Measurements from ENCODE around the gene MAGI2.

MAGI2 gene

DNA sequence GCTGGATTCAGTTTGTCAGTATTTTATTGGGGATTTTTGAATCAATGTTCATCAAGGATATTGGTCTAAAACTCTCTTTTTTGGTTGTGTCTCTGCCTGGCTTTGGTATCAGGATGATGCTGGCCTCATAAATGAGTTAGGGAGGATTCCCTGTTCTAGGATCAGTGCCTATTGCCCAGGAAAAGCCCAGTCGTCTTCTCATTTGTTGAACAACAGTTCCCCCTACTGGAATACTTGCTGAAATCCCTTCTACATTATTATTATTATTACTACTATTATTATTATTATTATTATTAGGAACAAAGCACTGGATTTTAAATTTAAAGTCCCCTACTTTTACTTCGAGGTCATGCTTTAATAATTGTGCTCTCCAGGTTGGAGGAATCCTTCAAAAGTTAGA is 528.9 kb downstream of the MAGI2 start:
- peak; percentile 9 for DNase-seq (ENCODE audit: low read depth in 2 of 2)

DNA sequence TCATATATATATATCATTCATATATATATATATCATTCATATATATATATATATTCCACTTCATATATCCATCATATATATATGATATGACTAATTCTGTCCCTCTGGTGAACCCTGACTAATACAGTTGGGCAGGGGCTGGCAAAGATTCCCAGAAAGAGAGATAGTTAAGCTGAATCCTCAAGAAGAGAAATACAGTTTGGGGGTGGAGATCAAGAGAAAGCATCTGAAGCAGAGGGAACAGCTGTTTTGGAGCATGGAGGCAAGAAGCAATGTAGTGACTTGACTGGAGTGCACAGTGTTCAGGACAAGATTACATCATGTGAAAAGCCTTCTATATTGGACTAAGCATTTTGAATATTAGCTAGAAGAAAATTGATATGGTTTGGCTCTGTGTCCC is 540.7 kb downstream of the MAGI2 start:
- peak; percentile 11 to 15 for DNase-seq (ENCODE audit: low read depth in 2 of 2)

DNA sequence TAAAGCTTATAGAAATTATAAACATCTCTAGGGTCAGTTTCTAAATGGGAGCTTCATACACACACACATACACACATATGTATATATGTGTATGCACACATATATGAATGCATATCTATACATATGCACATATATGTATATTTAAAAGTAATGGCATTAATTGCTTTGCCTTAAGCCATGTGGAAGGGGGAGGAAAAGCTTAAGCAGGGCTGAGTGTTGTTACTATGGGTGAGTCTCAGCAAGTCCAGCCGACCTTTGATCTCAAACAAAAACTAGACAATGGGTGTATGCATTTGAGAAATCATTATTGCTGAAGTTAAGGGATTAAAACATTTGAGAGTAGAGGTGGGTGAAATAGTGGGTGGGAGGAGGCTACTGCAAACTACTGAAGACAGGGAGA is 546.7 kb downstream of the MAGI2 start:
- no peak for DNase-seq (ENCODE audit: low read depth in 2 of 2)

DNA sequence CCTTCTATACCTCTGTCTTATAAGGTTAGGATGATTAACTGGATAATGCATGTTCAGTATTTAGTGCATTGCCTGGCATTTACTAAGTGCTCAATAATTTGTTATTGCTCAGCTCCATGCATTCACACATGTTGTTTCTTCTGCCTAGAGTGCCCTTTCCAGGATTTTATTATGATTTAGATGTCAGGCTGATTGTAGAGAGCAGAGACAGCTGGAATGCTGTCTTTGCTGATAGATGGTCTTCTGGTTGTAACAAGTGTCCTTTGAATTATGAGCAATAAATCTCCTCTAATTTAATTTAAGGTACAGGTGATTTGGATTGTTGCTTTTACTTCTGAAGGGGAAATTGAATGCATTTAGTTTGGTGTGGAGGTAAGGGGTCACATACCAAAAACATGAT is 548.0 kb downstream of the MAGI2 start:
- no peak for DNase-seq (ENCODE audit: low read depth in 2 of 2)

DNA sequence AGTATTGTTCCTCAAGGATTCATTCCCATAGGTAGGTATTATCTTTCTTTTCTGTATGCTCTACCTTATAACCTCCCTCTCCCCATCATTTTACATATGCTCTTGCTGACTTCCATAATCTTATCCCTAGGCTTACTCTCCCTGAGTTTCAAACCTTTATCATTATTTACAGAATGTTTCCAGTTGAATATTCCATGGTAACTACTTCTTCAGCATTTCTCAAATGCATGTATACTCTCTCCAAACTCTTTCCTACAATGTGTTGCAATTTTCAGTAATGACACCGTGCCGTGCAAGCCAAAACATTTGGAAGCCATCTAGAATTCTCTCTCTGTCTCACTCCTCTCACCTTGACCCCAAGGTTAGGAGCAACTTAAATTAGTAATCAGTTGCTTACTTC is 548.5 kb downstream of the MAGI2 start:
- no peak for DNase-seq (ENCODE audit: low read depth in 2 of 2)

DNA sequence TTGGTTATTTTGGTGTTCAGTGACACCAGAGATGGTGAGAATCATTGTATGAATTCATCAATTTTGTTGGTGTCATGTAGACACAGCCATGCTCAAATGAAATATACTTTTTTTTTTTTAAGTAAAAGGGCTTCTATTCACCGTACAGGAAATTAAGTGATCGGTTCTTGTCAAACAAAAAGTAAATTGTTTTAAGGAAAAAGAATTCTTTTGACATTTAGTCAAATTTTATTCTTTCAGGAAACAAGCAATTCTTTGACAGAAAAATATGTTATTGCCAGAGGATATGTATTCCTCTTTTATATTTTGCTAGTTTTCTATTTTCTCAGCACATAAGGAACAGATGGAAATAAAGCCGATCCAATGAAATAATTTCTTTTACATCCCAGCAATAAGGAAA is 551.9 kb downstream of the MAGI2 start:
- DNase-seq (ENCODE audit: low read depth in 2 of 2): no peak

DNA sequence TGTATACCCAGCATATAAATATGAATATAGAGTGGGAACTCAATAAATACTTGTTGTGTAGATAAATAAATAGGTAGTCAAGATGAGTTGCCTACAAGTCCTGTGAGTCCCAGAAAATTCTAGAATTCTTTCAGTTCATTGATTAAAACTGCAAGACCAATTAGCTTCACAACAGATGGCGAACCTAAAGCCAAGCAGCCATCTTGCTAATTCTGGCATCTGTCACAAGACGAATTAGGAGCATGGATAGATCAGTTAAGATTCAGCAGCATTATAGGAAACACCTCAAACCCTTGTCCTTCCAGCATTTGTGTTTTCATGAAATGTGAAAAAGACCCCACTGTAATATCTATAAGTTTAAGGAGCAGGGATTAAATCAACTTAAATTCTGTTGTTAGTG is 552.7 kb downstream of the MAGI2 start:
- DNase-seq (ENCODE audit: low read depth in 2 of 2): no peak

DNA sequence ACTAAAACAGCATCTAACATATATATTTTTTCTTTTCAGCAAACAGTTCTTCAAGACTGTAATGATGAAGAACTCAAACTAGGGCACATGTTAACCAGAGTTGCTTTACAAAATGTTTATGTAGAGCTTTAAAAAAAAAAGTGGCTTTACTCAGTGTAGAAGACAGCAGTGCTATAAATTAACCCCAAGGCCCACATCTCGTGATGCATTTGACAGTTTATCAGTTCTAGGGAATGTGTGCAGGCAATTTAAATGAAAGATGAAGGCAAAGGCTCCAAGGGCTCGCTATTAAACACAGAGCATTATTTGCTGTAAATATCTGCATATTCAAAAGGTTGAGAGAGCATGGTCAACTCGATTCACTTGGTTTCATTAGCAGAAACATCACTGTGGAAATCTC is 558.1 kb downstream of the MAGI2 start:
- DNase-seq (ENCODE audit: low read depth in 2 of 2): no peak

DNA sequence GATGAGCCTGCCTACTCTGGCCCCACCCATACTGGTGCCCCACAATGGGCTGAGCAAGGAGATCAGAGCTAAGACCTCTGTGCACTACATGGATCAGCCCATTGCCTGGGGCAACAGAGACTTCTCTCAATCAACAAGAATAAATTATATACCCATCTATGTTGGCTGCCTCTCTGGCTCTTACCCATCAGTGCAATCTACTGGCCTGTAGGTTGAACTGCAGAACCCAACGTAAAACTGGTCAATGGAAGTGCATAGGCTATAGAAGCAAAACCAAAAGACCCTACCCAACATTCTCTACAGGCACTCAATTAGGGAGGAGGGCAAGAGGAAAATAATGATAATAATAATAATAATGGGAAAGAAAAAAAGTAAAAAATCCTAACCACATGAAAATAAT is 574.3 kb downstream of the MAGI2 start:
- DNase-seq (ENCODE audit: low read depth in 2 of 2): no peak

DNA sequence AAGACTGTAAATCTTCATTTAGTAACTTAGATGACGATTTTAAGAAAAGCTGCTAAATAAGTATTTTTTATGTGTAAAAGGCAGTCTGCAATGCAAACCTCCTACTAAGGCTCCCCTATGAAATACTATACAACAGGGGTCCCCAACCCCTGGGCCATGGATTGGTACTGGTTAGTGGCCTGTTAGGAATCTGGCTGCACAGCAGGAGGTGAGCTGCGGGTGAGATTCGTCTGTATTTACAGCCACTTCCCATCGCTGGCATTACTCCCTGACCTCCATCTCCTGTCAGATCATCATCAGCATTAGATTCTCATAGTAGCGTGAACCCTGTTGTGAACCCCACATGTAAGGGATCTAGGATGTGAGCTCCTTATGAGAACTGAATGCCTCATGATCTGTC is 580.4 kb downstream of the MAGI2 start:
- no peak for DNase-seq (ENCODE audit: low read depth in 2 of 2)

DNA sequence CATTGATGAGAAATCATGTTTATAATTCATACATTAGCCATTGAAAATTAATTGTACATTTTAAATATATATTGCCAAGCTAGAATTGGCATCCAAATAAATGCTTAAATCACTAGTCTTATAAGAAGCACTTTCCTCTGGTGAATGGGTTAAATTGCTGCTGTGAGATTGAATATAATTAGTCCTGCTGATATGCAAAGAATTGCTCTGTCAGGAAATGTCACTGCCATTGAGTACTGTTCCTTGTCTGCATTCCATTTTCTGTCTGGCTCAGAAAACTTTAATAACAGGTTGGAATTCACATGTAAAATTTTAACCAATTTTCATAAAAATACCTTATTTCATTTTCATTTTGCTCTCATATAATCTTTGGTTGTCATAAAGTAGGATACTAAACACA is 589.1 kb downstream of the MAGI2 start:
- DNase-seq (ENCODE audit: low read depth in 2 of 2): no peak

DNA sequence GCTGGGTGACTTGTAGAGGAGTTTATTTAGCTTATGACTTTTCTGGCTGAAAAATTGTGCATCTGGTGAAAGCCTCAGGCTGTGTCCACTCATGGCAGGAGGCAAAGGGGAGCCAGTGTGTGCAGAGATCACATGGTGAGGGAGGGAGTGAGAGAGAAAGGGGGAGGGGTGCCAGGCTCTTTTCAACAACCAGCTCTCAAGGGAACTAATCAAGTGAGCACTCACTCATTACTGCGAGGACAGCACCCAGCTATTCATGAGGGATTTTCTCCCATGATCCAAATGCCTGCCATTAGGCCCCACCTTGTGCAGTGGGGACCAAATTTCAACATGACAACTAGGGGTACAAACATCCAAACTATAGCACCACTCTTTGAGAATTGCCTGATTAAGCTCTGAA is 590.2 kb downstream of the MAGI2 start:
- DNase-seq (ENCODE audit: low read depth in 2 of 2): no peak

DNA sequence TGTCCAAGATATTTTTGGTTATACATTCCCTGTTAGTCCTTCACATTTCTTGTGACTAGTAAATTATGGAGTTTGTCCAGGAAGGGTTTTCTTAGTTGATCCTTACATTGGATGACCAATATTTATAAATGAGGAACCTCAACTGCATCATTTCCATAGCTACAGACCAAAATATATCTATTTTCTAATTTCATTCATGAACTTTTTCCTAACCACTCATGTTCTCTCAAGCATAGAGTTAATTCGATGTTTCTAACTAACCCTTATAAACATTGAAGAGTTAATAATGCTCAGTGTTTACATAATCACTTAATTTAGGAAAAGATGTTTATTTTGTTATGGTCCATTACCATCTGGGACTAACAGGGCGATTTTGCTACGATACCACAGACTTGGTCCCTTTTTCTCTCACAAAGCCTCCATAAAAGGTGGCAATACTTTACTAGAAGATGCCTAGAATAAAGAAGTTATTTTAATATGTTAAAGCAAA is 591.0 kb downstream of the MAGI2 start:
- no peak for DNase-seq (ENCODE audit: low read depth in 2 of 2)

DNA sequence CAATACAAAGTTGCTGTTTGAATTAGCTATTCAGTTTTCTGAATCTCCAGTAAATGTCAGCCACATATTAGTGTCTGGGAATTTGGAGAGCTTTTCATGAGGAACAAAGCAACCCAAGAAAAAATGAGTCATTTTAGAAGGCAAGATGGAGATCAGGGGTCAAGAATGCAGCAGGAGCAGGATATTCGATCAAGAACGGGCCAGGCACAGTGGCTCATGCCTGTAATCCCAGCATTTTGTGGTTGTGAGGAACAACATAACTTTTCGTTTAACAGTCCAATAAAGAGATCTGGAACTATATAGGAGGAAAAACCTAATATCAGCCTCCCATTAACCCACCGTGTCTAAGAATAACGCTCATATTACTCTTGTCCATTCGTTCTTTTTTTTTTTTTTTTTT is 600.5 kb downstream of the MAGI2 start:
- no peak for DNase-seq (ENCODE audit: low read depth in 2 of 2)

DNA sequence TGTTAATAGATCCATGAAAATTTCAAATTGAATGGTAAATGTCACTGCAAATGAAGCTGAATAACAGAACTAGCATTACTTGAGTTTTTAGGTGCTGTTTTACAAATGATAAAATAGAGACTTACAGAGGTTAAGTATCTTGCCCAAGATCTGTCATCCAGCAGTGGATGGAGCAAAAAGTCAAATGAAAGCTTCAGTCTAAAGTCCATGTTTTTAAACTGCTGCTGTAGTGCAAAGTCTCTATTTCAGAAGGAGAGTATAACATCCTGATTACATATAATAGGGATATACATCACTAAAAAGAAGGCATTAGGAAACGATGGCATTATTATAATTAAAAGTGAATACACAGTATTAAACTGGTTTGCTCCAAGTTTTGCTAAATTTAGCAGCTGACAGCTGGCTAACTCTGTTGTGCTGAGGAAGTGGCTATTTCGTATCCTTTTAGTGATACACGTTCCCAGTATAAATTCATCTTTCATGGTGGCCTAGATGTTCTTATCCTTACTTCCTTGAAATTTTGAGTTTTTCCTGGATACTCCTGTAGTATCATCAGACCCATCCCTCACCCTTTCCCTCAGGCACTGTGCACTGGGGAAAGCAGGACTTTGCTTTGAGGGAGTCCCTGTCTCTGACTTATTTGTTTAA is 603.2 kb downstream of the MAGI2 start:
- no peak for DNase-seq (ENCODE audit: low read depth in 2 of 2)

DNA sequence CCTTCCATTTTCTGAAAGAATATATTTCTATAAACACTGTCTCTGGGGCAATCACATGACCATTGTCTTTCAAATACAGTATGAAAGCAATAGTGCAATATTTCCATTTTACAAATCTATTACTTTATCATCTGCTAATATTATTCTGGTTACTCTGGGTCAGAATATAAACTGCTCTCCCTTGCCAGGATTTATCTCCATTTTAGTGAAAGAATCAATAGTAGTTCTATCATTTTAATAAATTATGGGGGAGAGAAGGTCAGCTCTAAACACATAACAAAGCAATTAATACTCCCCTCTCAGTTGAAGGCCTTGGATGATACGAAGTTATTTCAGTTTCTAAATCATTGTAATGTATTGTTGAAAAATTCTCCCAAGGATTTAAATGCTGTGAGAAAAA is 608.3 kb downstream of the MAGI2 start:
- no peak for DNase-seq (ENCODE audit: low read depth in 2 of 2)

DNA sequence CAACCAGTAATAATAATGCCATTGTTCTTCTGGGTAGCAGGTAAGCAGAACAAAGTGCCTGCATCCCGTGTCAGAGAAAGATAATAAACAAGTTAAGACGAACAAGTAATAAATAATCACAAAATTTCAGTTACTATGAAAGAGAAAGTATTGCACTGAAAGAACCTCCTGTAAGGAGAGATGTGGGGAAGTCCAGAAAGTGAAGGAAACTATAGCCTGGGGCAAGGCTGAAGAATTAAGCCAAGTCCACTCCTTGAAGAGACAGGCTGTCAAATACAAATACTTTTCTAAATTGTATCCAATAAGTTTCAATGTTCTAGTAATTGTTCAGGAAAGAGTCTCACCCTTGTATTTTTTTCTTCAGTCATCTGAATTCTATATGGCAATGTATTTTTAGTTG is 611.4 kb downstream of the MAGI2 start:
- DNase-seq (ENCODE audit: low read depth in 2 of 2): no peak

DNA sequence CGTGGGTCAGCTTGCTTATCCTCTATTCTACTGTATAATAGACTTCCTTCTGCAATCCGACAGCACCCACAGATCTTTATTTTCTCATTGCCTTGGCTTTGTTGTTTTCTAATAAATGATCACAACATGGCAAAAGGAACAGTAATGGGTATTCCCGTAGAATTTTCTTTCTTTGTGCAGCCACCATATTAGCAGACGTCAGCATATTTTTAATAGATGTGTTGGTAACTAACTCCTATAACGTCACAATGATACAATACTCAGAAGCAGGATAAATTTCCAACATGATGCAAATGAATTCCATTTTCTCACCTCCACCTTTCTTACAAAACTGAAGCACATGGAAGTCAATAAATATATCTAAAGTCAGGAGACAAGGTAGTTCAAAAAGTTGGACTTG is 617.6 kb downstream of the MAGI2 start:
- no peak for DNase-seq (ENCODE audit: low read depth in 2 of 2)

DNA sequence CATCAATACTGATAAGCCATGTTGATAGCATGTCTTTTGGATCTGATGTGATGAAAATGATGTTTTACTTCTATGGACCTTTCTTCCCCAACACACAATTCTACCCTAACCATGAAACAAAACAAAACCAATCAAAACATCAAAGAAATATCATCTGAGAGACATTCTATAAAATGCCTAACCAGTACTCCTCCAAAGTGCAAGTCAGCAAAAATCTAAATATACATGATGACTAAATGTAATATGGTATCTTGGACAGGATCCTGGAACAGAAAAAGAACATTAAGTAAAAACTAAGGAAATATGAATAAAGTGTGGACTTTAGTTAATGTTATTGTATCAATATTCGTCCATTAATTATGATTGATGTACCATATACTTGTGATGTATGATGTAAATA is 625.1 kb downstream of the MAGI2 start:
- no peak for DNase-seq (ENCODE audit: low read depth in 2 of 2)

DNA sequence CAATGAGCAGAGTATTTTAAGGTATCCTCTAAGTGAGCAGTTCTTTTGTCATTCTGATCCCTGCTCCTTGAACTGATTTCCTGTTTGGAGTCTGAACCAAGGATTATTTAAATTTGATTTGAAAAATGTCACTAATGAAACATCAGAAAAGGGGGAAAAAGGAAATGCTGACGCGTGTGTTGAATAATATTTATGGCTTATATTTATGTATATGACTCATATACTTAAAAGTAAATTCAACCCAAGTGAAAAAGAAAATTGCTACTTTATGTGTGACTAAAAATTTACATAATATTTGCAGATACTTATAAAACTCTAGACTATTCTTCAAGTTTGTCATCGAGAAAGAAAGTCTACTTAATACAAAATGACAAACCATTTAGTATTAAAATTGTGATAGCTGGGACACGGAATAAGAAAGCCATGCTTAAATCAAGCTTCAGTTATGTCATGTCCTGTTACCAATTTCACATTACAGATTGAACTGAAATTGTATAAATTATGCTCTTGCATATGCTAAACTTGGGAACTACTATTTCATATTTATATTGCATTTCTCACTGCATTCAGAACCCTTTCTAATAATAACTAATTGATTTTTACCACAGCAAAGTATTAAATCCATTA is 649.9 kb downstream of the MAGI2 start:
- no peak for DNase-seq (ENCODE audit: low read depth in 2 of 2)

DNA sequence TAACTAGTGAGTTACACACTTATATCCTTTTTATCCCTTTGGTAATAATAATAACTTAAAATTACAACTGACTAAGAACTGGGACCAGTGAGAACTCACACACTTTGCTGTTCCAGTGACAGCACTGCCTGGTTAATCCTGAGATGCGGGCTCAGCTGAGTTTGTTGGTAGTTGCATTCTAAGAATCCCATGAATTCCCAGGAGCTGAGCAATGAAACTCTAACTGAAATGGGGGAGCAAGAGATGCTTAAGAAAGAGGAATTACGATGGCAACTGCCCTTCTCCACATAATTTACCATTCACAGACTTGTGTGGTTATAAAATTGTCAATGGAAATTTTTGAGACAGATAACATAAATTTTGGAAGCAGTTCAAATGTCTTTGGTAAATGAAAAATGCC is 659.4 kb downstream of the MAGI2 start:
- DNase-seq (ENCODE audit: low read depth in 2 of 2): no peak

DNA sequence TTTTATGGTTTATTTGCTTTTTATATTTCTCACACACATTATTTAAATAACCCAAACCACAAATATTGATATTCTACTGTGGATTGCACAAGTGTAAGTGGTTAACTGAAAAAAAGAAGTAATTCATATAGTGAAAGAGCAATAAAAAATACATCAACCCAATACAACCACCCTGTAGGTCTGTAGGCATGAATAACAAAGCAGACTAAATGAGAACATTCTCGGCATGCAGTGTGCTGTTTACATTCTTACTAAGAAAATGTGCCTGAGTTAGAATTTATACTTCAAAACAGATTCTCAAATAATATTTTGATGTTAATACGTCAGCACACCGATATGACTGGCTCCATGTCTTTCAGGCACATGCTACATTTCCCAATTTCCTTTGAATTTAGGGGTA is 660.8 kb downstream of the MAGI2 start:
- no peak for DNase-seq (ENCODE audit: low read depth in 2 of 2)

DNA sequence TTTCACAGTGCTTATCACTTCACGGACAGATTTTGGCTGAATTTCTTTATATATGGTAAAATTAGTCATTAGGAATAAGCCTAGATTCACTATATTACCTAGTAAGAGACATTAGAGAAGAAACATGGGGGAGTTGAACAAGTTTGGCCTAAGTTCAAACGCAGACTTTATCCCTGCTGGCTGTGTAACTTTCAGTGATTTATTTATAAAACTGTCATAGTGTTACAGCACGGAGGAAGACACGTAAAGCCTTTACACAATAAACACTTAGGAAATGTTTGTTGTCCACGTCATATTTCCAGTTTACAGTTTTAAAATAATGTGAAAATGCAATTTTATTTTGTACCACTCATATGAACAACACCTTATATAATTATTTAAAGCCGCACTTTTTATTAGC is 661.5 kb downstream of the MAGI2 start:
- DNase-seq (ENCODE audit: low read depth in 2 of 2): no peak

DNA sequence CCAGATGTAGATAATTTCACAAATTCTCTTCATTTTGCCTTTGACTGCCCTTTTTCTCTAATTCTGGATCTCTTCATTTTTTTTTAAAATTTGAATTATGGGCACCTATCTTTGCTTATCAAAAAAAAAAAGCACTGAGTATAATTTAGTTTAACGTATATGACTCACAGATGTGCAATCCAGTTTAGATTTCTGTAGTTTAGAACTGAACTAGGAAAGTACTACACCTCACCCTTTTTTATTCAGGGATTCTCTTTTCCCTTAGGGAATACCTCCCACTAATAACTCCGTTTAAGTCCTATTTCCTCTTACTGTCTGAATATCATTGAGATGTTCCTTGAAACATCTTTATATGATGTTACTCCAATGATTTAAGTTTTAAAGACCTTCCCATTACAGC is 665.0 kb downstream of the MAGI2 start:
- no peak for DNase-seq (ENCODE audit: low read depth in 2 of 2)

Data from fibroblast of skin of left biceps (primary cell).